B cell (primary cell): Measurements from ENCODE around the gene SLC10A4. TPM values are rescaled to one million over a fixed set of nuclear protein-coding genes. Genes with fewer than 3 reads are reported as not detected.

Source experiments
- ATAC-seq: fragments of 200-7000 bp; cut with Tn5 transposase; one replicate; pipeline ENCODE4 v1.10.0; 2021; ENCODE audit warnings: low read depth, mild to moderate bottlenecking, moderate number of reproducible peaks, moderate library complexity
- CTCF ChIA-PET: fragments of 350-600 bp; sonication (Branson Sonifier 250); formaldehyde crosslinking; loops from one replicate; lab custom pipeline; 2021; ENCODE audit warnings: antibody characterized with exemption, inconsistent platforms; lab: Charles Lee
- POLR2A ChIA-PET: fragments of 350-600 bp; sonication (Branson Sonifier 250); formaldehyde crosslinking; loops from one replicate; lab custom pipeline; 2021; ENCODE audit warnings: antibody characterized with exemption; lab: Charles Lee
- DNase-seq: peaks from one replicate; pipeline ENCODE4 v3.0.0; 2013
- H2AFZ ChIP-seq: 2 replicates; pipeline ENCODE4 v1.6.1; 2012; ENCODE audit warnings: mild to moderate bottlenecking, low read depth, low read length; ENCODE audit not compliant: insufficient read depth, poor library complexity, severe bottlenecking
- H3K27ac ChIP-seq, 2 donors: 1 replicate in 1 of 2; 2 replicates in 1 of 2; pipeline ENCODE4 v1.5.1; 2012 to 2013; ENCODE audit warnings: low read length in 2 of 2, mild to moderate bottlenecking in 2 of 2, moderate library complexity in 1 of 2
- H3K27me3 ChIP-seq, 4 experiments: fragments of 200-600 bp in 1 of 4; sonication (generic) in 1 of 4; replicated peaks in 1 of 4; 1 replicate in 2 of 4; 2 replicates in 2 of 4; pipeline versions ENCODE4 v1.6.1 to v1.7.0; 2013 to 2016; ENCODE audit warnings: low read length in 3 of 4, mild to moderate bottlenecking in 2 of 4, mixed read lengths in 1 of 4, moderate library complexity in 1 of 4; ENCODE audit not compliant: insufficient read depth in 4 of 4, control insufficient read depth in 3 of 4; ENCODE audit errors: control extremely low read depth in 1 of 4
- H3K36me3 ChIP-seq, 2 experiments: replicated peaks in 1 of 2; 1 replicate in 1 of 2; 2 replicates in 1 of 2; pipeline versions ENCODE4 v1.6.1 to v1.7.1; 2013; ENCODE audit warnings: low read length in 1 of 2; ENCODE audit not compliant: insufficient read depth in 2 of 2, control insufficient read depth in 1 of 2; ENCODE audit errors: control extremely low read depth in 1 of 2, extremely low read depth in 1 of 2
- H3K4me1 ChIP-seq, 2 donors: fragments of 200-600 bp in 1 of 2; sonication (generic) in 1 of 2; 1 replicate in 1 of 2; 2 replicates in 1 of 2; pipeline versions ENCODE4 v1.5.1 to v1.6.1; 2013 to 2017; ENCODE audit warnings: low read length in 2 of 2; ENCODE audit not compliant: control insufficient read depth in 2 of 2, insufficient read depth in 2 of 2
- H3K4me2 ChIP-seq: replicated peaks from 2 replicates; pipeline ENCODE3; 2012; ENCODE audit warnings: mild to moderate bottlenecking, low read depth, low read length; ENCODE audit not compliant: poor library complexity, severe bottlenecking
- H3K4me3 ChIP-seq, 5 experiments: fragments of 200-600 bp in 1 of 5; sonication (generic) in 1 of 5; 1 replicate in 3 of 5; 2 replicates in 2 of 5; pipeline versions ENCODE4 v1.5.1 to v1.7.0; 2011 to 2016; ENCODE audit warnings: low read length in 4 of 5, mild to moderate bottlenecking in 4 of 5, low read depth in 2 of 5, control low read depth in 1 of 5, moderate library complexity in 1 of 5; ENCODE audit not compliant: insufficient read depth in 1 of 5; ENCODE audit errors: control extremely low read depth in 1 of 5, extremely low read depth in 1 of 5
- H3K79me2 ChIP-seq: fragments of 200-600 bp; sonication (generic); one replicate; pipeline ENCODE4 v1.6.0; 2016; ENCODE audit warnings: low read length; ENCODE audit not compliant: control insufficient read depth, insufficient read depth
- H3K9ac ChIP-seq: fragments of 200-600 bp; sonication (generic); 2 replicates; pipeline ENCODE4 v1.6.1; 2017; ENCODE audit warnings: mild to moderate bottlenecking, low read length, moderate library complexity
- H3K9me3 ChIP-seq, 3 donors: one replicate each; pipeline versions ENCODE4 v1.6.1 to v1.7.1; 2013; ENCODE audit warnings: low read length in 2 of 3; ENCODE audit not compliant: control insufficient read depth in 2 of 3, insufficient read depth in 1 of 3; ENCODE audit errors: control extremely low read depth in 1 of 3
- H4K20me1 ChIP-seq: 2 replicates; pipeline ENCODE4 v1.6.0; 2012; ENCODE audit warnings: mild to moderate bottlenecking, low read length; ENCODE audit not compliant: insufficient read depth, control insufficient read depth, poor library complexity, severe bottlenecking
- H3K27ac Mint-ChIP-seq: one replicate; pipeline ENCODE4 v1.8.0; 2021; ENCODE audit warnings: mixed read lengths
- H3K27me3 Mint-ChIP-seq: one replicate; pipeline ENCODE4 v1.8.0; 2021; ENCODE audit warnings: mixed read lengths
- H3K4me1 Mint-ChIP-seq: one replicate; pipeline ENCODE4 v1.8.0; 2021; ENCODE audit warnings: mixed read lengths
- H3K4me3 Mint-ChIP-seq: one replicate; pipeline ENCODE4 v1.8.0; 2021; ENCODE audit warnings: mixed read lengths
- H3K9me3 Mint-ChIP-seq: one replicate; pipeline ENCODE4 v1.8.0; 2022; ENCODE audit warnings: mixed read lengths; ENCODE audit not compliant: insufficient read depth
- CTCF ChIP-seq: fragments of 200-600 bp; IDR thresholded peaks from one replicate; pipeline ENCODE4 v1.8.0; 2022; ENCODE audit warnings: antibody characterized with exemption, mild to moderate bottlenecking
- EZH2 ChIP-seq: IDR thresholded peaks from 2 replicates; pipeline ENCODE4 v1.6.1; 2012; ENCODE audit warnings: borderline replicate concordance, low read depth, mild to moderate bottlenecking, moderate library complexity, low read length; ENCODE audit not compliant: insufficient read depth, poor library complexity, severe bottlenecking
- WGBS: methylation state at CpG from one replicate; pipeline ENCODE4 v1.1.5; 2013; ENCODE audit warnings: missing lambda C conversion rate; ENCODE audit not compliant: insufficient coverage; 5-methylcytosine and 5-hydroxymethylcytosine counted together
- intact Hi-C: fragments of 100-400 bp; cut with micrococcal nuclease; formaldehyde crosslinking; loops from one replicate; pipeline ENCODE4 v1.10.0; 2022
- polyA plus RNA-seq: library from polyadenylated mRNA; depleted of rRNA; stranded (reverse); fragments of >200 nt; gene quantifications from 2 replicates; pipeline ENCODE4 v1.2.3, GENCODE V29; 2012
- total RNA-seq, 2 donors: library from RNA; stranded (reverse); fragments of 120-200 nt in 1 of 2; gene quantifications; 1 replicate in 1 of 2; 2 replicates in 1 of 2; pipeline versions ENCODE4 v1.2.3 to v1.2.4, GENCODE V29; 2013 to 2022

The SLC10A4 gene
- total and polyA plus RNA-seq, 2 donors (not counting 1 experiment from before 2014, with no cell fraction given) = 0.07 to 0.25 TPM

GRCh38 chr4:48490680-48491513 lies 7.8 kb downstream of the SLC10A4 start:
- Mint-ChIP-seq H3K4me1 (peaks cover 4% of the 10 kb centered on the region), H3K27me3 (peaks cover 34% of the 10 kb centered on the region), H3K9me3 (no peaks in the 10 kb centered on the region), H3K4me3 (peak overlapping the region; percentile 19), H3K27ac (no peak overlapping the region)
- Histone ChIP-seq H2AFZ (peak overlapping the region; percentile 56), H3K27ac (no peak overlapping the region), H3K9me3 (peaks cover 0 to 4% (median 1%) of the 10 kb centered on the region in 3 donors), H3K4me1 (peaks cover 9 to 11% of the 10 kb centered on the region in 2 donors), H3K27me3 (peaks cover 0 to 24% (median 16%) of the 10 kb centered on the region in 4 experiments), H3K4me3 (no peak overlapping the region), H3K36me3 (no peaks in the 10 kb centered on the region), H3K79me2 (no peaks in the 10 kb centered on the region), H4K20me1 (no peaks in the 10 kb centered on the region), H3K4me2 (peak overlapping the region; percentile 74), H3K9ac (peak overlapping the region; percentile 49)
- DNase-seq (peak; percentile 53), ATAC-seq (peak; percentile 36)
- ChIA-PET POLR2A (no interaction called here), CTCF (no interaction called here)
- TF ChIP-seq CTCF = no peak
- TF ChIP-seq EZH2 = no peak
- 22% methylated on average over 104 of the region's 104 CpGs for WGBS
- intact Hi-C loops = no loop called here
